Pancreas (tissue), 10 donors: ENCODE results near the gene DHX36. TPM values are rescaled to one million over a fixed set of nuclear protein-coding genes. Genes with fewer than 3 reads are reported as not detected.

ENCODE experiments used
- ATAC-seq, 4 donors: fragments of 200-7000 bp; cut with Tn5 transposase; one replicate each; pipeline versions ENCODE4 v1.8.0 to v1.9.1; 2020; ENCODE audit warnings: mild to moderate bottlenecking in 4 of 4, moderate library complexity in 4 of 4
- DNase-seq, 6 donors: peaks; one replicate each; pipeline ENCODE4 v3.0.0-alpha.2; 2020
- FAIRE-seq: peaks from 2 replicates; lab custom pipeline; 2012; peaks lifted over from hg19 to GRCh38; lab: Jason Lieb, UNC
- H3K27ac ChIP-seq, 4 donors: fragments of 200-600 bp; sonication (generic); 1 replicate in 3 of 4; 2 replicates in 1 of 4; pipeline versions ENCODE4 v1.5.0 to v1.8.0; 2020
- H3K27me3 ChIP-seq, 4 donors: fragments of 200-600 bp; one replicate each; pipeline ENCODE4 v1.8.0; 2021
- H3K36me3 ChIP-seq, 3 donors: fragments of 200-600 bp; sonication (generic) in 1 of 3; one replicate each; pipeline versions ENCODE4 v1.5.0 to v1.8.0; 2020 to 2021
- H3K4me1 ChIP-seq, 3 donors: fragments of 200-600 bp; one replicate each; pipeline ENCODE4 v1.8.0; 2021
- H3K4me3 ChIP-seq, 4 donors: fragments of 200-600 bp; sonication (generic) in 2 of 4; one replicate each; pipeline versions ENCODE4 v1.5.0 to v1.8.0; 2020 to 2021
- H3K9me3 ChIP-seq, 4 donors: fragments of 200-600 bp; one replicate each; pipeline ENCODE4 v1.8.0; 2021
- CTCF ChIP-seq, 4 donors: fragments of 200-600 bp; sonication (generic) in 3 of 4; IDR thresholded peaks; one replicate each; pipeline versions ENCODE4 v1.5.0 to v1.8.0; 2021; ENCODE audit warnings: antibody characterized with exemption in 4 of 4
- WGBS, 2 donors: extraction: QIAGEN DNeasy Blood & Tissue Kit; methylation state at CpG; one replicate each; pipeline ENCODE4 v1.1.7; 2013; 5-methylcytosine and 5-hydroxymethylcytosine counted together
- intact Hi-C, 3 donors: fragments of 100-400 bp; cut with DNase I; formaldehyde crosslinking; loops; one replicate each; pipeline versions ENCODE4 v1.11.1 to v1.14.2; 2022
- polyA plus RNA-seq, 2 donors: library from polyadenylated mRNA; stranded (reverse); fragments of 200-250 nt; gene quantifications; one replicate each; pipeline ENCODE4 v1.2.3, GENCODE V29; 2013
- total RNA-seq, 6 donors: library from RNA; stranded (reverse); fragmentation: NEBNext Ultra II Directional in 4 of 6; extraction: Animal tissue kit (Norgen Biotek cat#: 25700) in 4 of 6; gene quantifications; one replicate each; pipeline versions ENCODE4 v1.2.1 to v1.2.4, GENCODE V29; 2021 to 2023
- donor health status: healthy with polysubstance abuse.
- donor health status: DM: no; HTN: no; CAD: no; lungs with moderate emphysema.
- donor health status: DM: no; HTN: no; CAD: no.
- donor health status: control.
- donor health status: control.
- donor health status: Bipolar disorder and iron deficiency.
- donor health status: DM: yes; HTN: yes; CAD: no.
- donor health status: DM: no; HTN: no; CAD: no.
- donor health status: DM: no; HTN: no; CAD: no.
- donor health status: DM: yes; HTN: yes; CAD: no.

The DHX36 gene
- 10 to 100 TPM; 19.9 to 33.9 (median 24.7) TPM for total RNA-seq
- 10 to 100 TPM; 15.8 to 29.4 TPM for polyA plus RNA-seq

GRCh38 chr3:154323891-154324738, at the start of gene DHX36:
DHX36 (minus strand) TSS chr3:154324487; CDS start chr3:154324416, 71 bp downstream.
- DNase-seq (peak; percentile 80 to 91 (median 84)), ATAC-seq (peak; percentile 98 to 99 (median 98)), FAIRE-seq (no peak)
- Histone ChIP-seq H3K36me3 (no peaks in the 10 kb centered on the region), H3K4me3 (peak within 1 kb of the TSS; percentile 62 to 74 (median 64)), H3K27ac (peak within 1 kb of the TSS; percentile 63 to 86 (median 77)), H3K4me1 (peaks cover 0 to 28% (median 27%) of the 10 kb centered on the region in 3 donors), H3K9me3 (no peaks in the 10 kb centered on the region), H3K27me3 (no peaks in the 10 kb centered on the region)
- TF ChIP-seq CTCF (IDR thresholded peaks at IDR 0.05) = no peak
- 0% methylated on average over 45 of the region's 45 CpGs for WGBS, 2 donors
- intact Hi-C loops = no loop called here

- no peak for DNase-seq
Measured at GRCh38 chr3:154367221-154367620, 42.9 kb upstream of the DHX36 start.

GRCh38 chr3:154364849-154365248, 40.6 kb upstream of the DHX36 start:
- no peak for FAIRE-seq

More at GRCh38 chr3:154367221-154367620, 42.9 kb upstream of the DHX36 start:
- FAIRE-seq (no peak), ATAC-seq (no peak)
- Histone ChIP-seq H3K4me1 (no peaks in the 10 kb centered on the region), H3K27ac (no peak overlapping the region), H3K4me3 (no peak overlapping the region), H3K9me3 (no peaks in the 10 kb centered on the region), H3K36me3 (no peaks in the 10 kb centered on the region), H3K27me3 (no peaks in the 10 kb centered on the region)
- no peak for TF ChIP-seq CTCF (IDR thresholded peaks at IDR 0.05)
- intact Hi-C loops = no loop called here
- WGBS, 2 donors = 5 to 9% methylated on average over 3 of the region's 3 CpGs

GRCh38 chr3:154361099-154361498, 36.8 kb upstream of the DHX36 start:
- intact Hi-C loops = no loop called here
- H3K4me1 ChIP-seq = no peaks in the 10 kb centered on the region
- FAIRE-seq (no peak), ATAC-seq (no peak), DNase-seq (no peak)
- H3K4me3 ChIP-seq = no peak overlapping the region
- H3K27ac ChIP-seq = no peak overlapping the region
- no peaks in the 10 kb centered on the region for H3K9me3 ChIP-seq
- H3K27me3 ChIP-seq = no peaks in the 10 kb centered on the region
- H3K36me3 ChIP-seq = no peaks in the 10 kb centered on the region
- 32 to 53% methylated on average over 1 of the region's 1 CpG for WGBS, 2 donors
- no peak for TF ChIP-seq CTCF (IDR thresholded peaks at IDR 0.05)

More at GRCh38 chr3:154364849-154365248, 40.6 kb upstream of the DHX36 start:
- no peaks in the 10 kb centered on the region for H3K4me1 ChIP-seq
- ATAC-seq (no peak), DNase-seq (no peak)
- H3K9me3 ChIP-seq = no peaks in the 10 kb centered on the region
- no peaks in the 10 kb centered on the region for H3K27me3 ChIP-seq
- H3K4me3 ChIP-seq = no peak overlapping the region
- intact Hi-C loops = no loop called here
- H3K27ac ChIP-seq = no peak overlapping the region
- no peak for TF ChIP-seq CTCF (IDR thresholded peaks at IDR 0.05)
- H3K36me3 ChIP-seq = no peaks in the 10 kb centered on the region

- Histone ChIP-seq H3K9me3 (no peaks in the 10 kb centered on the region), H3K4me3 (no peak overlapping the region), H3K27me3 (no peaks in the 10 kb centered on the region), H3K36me3 (no peaks in the 10 kb centered on the region), H3K27ac (no peak overlapping the region), H3K4me1 (no peaks in the 10 kb centered on the region)
- 10 to 19% methylated on average over 1 of the region's 1 CpG for WGBS, 2 donors
- TF ChIP-seq CTCF (IDR thresholded peaks at IDR 0.05) = no peak
- FAIRE-seq = no peak
- peak in 3 of 4 donors; percentile 24 to 62 (median 55) for ATAC-seq
- intact Hi-C loops = no loop called here
- no peak for DNase-seq
Measured at GRCh38 chr3:154356009-154356408, 31.7 kb upstream of the DHX36 start.
